Mucosa of rectum (tissue), 2 donors: Measurements from ENCODE around the gene YTHDC2.
"Not testable (repeated sequence)": the region's sequence is repeated elsewhere in the genome, so short reads cannot be mapped to it uniquely, and the experiment has no call there.

ENCODE experiments used
- H3K27ac ChIP-seq, 2 donors: one replicate each; pipeline ENCODE4 v1.7.0; 2013; ENCODE audit warnings: inconsistent platforms in 2 of 2, low read depth in 2 of 2, low read length in 2 of 2
- H3K27me3 ChIP-seq, 2 donors: one replicate each; pipeline ENCODE4 v1.7.0; 2013; ENCODE audit warnings: low read length in 2 of 2; ENCODE audit not compliant: control insufficient read depth in 2 of 2, insufficient read depth in 2 of 2
- H3K36me3 ChIP-seq, 2 donors: one replicate each; pipeline ENCODE4 v1.7.0; 2013; ENCODE audit warnings: low read length in 2 of 2; ENCODE audit not compliant: control insufficient read depth in 2 of 2, insufficient read depth in 2 of 2
- H3K4me1 ChIP-seq, 2 donors: one replicate each; pipeline ENCODE4 v1.7.0; 2013; ENCODE audit warnings: low read length in 2 of 2, mild to moderate bottlenecking in 1 of 2; ENCODE audit not compliant: control insufficient read depth in 2 of 2, insufficient read depth in 2 of 2
- H3K4me3 ChIP-seq, 2 donors: one replicate each; pipeline ENCODE4 v1.7.0; 2013; ENCODE audit warnings: low read length in 2 of 2
- H3K9ac ChIP-seq, 2 donors: one replicate each; pipeline ENCODE4 v1.7.0; 2013; ENCODE audit warnings: low read length in 2 of 2, low read depth in 1 of 2, mild to moderate bottlenecking in 1 of 2
- H3K9me3 ChIP-seq, 2 donors: one replicate each; pipeline ENCODE4 v1.7.0; 2013; ENCODE audit warnings: low read length in 2 of 2; ENCODE audit not compliant: control insufficient read depth in 2 of 2
- donor health status: healthy.
- donor health status: Normal muscosa, but diverticular disease.

The YTHDC2 gene

DNA sequence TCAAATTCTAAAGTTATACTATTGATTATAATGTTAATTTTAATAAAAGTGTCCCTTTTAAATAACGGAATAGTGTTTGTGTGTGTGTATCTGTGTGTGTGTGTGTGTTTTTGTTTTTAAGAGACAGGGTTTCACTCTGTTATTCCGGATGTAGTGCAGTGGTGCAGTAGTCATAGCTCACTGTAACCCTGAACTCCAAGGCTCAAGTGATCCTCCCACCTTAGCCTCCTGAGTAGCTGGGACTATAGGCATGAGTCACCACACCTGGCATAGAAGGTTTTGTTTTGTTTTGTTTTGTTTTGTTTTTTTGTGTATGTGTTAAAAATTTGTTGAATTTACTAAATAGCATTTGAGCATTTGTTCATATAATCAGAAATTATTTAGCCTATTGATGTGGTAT is 64.6 kb downstream of the YTHDC2 start:
- no peak overlapping the region for H3K4me3 ChIP-seq
- H3K9me3 ChIP-seq = no peaks in the 10 kb centered on the region
- H3K9ac ChIP-seq = no peak overlapping the region
- no peaks in the 10 kb centered on the region for H3K27me3 ChIP-seq
- H3K4me1 ChIP-seq = no peaks in the 10 kb centered on the region
- H3K36me3 ChIP-seq = peaks cover 15 to 28% of the 10 kb centered on the region in 2 donors
- no peak overlapping the region for H3K27ac ChIP-seq

DNA sequence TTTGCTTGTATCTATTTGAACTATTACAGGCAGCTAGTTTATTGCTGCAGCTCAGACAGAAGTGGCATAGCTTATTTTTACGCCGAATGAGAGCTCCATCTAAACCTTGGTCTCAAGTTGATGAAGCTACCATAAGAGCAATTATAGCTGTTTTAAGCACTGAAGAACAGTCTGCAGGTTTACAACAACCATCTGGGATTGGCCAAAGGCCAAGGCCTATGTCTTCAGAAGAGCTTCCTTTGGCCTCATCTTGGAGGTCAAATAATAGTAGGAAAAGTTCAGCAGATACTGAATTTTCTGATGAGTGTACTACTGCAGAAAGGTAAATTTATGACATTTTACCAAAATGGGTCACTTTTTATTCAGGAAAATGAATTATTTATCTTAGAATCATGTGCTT is 67.9 kb downstream of the YTHDC2 start:
- no peak overlapping the region for H3K4me3 ChIP-seq
- no peak overlapping the region for H3K9ac ChIP-seq
- no peaks in the 10 kb centered on the region for H3K4me1 ChIP-seq
- no peaks in the 10 kb centered on the region for H3K9me3 ChIP-seq
- peaks cover 9 to 22% of the 10 kb centered on the region in 2 donors for H3K36me3 ChIP-seq
- no peak overlapping the region for H3K27ac ChIP-seq
- no peaks in the 10 kb centered on the region for H3K27me3 ChIP-seq

DNA sequence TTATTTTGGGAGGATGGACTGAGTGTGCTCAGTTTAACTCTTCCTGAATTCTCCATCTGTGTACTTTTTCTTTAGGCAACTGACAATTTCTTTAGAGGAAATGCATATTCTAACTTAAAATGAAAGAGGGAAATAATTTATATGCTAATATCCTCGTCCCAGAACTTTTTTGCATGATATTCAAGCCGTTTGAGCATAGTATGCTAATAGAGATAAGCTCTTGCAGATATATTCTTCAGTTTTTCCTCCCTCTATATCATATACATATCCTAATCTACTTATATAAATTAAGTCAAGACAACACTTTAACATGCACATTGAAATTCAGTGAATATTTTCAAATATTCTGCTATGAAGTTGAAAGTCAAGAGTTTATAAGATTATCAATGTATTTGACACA is 84.7 kb downstream of the YTHDC2 start:
- Histone ChIP-seq H3K36me3 (peaks cover 3 to 14% of the 10 kb centered on the region in 2 donors), H3K9ac (no peak overlapping the region), H3K4me1 (no peaks in the 10 kb centered on the region), H3K9me3 (no peaks in the 10 kb centered on the region), H3K27me3 (no peaks in the 10 kb centered on the region), H3K4me3 (no peak overlapping the region), H3K27ac (no peak overlapping the region)

DNA sequence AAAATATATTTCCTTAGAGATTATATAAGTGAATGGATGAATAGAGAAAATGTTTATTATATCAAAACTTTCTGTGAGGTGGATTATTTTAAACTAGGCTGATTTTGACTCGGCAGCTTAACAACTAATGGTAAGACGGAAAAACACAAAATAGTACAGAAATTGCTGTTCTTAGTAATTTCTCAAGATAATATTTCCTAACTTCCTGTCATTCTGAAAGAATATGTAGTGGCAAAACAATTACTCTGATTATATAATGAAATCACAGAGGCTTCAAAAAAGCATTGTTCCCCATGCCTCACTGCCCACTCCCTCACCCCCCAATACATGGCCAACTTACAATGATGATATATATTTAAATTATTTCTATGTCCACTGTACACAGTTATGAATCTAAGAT is 85.4 kb downstream of the YTHDC2 start:
- H3K4me1 ChIP-seq = no peaks in the 10 kb centered on the region
- H3K27ac ChIP-seq = no peak overlapping the region
- peaks cover 2 to 7% of the 10 kb centered on the region in 2 donors for H3K36me3 ChIP-seq
- H3K9me3 ChIP-seq = no peaks in the 10 kb centered on the region
- H3K27me3 ChIP-seq = no peaks in the 10 kb centered on the region
- H3K9ac ChIP-seq = no peak overlapping the region
- H3K4me3 ChIP-seq = no peak overlapping the region

DNA sequence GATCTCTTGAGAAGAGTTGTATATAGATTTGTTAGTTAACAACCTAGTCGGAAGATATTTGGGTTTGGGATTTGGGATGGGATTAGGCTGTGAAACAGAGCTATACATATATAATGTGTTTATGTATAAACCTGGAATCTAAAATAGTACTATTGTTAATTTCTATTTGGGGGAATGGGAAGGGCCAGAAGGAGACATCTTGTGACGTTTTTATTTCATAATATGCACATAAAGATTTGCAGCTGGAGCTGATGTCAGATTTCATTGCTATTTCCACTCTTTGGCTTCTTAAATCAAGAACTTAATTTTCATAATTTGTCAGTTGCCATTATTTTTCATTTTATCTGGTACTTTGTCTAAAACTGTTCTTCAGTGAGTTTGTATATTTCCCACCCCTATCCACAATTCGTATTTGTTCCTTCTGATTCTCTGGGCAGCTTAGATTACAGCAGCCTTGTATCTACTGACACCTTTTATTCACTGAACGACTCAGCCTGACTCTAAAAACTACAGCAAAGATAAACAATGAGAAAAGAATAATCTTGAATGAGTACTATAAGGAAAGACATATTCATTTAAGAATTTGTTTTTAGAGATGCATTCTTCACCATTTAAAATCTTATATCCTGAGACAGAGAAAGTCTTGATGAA is 86.9 kb downstream of the YTHDC2 start:
- H3K9me3 ChIP-seq = no peaks in the 10 kb centered on the region
- H3K27me3 ChIP-seq = peaks cover 0 to under 1% of the 10 kb centered on the region in 2 donors
- H3K27ac ChIP-seq = no peak overlapping the region
- H3K4me3 ChIP-seq = no peak overlapping the region
- no peak overlapping the region for H3K9ac ChIP-seq
- peaks cover 0 to 3% of the 10 kb centered on the region in 2 donors for H3K36me3 ChIP-seq
- H3K4me1 ChIP-seq = no peaks in the 10 kb centered on the region

DNA sequence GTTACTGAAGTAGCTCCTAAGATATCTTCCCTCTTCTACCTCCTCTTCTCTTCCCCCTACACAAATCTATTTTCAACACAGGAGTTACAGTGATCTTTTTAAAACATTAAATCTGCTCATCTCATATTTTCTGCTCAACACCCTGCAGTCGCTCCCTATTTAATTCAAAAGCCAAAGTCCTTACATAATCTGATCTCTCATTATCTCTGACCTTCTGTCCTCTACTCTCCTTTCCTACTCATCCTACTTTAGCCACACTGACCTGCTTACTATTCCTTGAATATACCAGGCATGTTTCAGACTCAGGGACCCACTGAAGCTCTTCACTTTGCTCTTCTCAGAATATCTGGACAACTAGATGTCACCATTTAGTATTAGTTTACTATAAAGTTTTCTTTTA is 87.9 kb downstream of the YTHDC2 start:
- Histone ChIP-seq H3K4me3 (no peak overlapping the region), H3K4me1 (no peaks in the 10 kb centered on the region), H3K9me3 (no peaks in the 10 kb centered on the region), H3K27ac (no peak overlapping the region), H3K36me3 (peaks cover 0 to 3% of the 10 kb centered on the region in 2 donors), H3K27me3 (peaks cover 2 to 8% of the 10 kb centered on the region in 2 donors), H3K9ac (no peak overlapping the region)

DNA sequence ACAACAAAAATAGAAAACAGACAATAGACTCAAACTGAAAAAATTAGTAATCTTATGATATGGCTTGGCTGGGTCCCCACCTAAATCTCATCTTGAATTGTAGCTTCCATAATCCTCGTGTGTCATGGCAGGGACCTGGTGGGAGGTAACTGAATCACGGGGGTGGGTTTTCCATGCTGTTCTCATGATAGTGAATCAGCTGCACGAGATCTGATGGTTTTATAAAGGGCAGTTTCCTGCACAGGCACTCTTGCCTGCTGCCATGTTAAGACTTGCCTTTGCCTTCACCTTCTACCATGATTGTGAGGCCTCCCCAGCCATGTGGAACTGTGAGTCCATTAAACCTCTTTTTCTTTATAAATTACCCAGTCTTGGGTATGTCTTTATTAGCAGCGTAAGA is 89.8 kb downstream of the YTHDC2 start:
- not testable (repeated sequence) for H3K27me3 ChIP-seq, H3K27ac ChIP-seq, H3K4me1 ChIP-seq, H3K36me3 ChIP-seq, H3K4me3 ChIP-seq, H3K9ac ChIP-seq, H3K9me3 ChIP-seq

DNA sequence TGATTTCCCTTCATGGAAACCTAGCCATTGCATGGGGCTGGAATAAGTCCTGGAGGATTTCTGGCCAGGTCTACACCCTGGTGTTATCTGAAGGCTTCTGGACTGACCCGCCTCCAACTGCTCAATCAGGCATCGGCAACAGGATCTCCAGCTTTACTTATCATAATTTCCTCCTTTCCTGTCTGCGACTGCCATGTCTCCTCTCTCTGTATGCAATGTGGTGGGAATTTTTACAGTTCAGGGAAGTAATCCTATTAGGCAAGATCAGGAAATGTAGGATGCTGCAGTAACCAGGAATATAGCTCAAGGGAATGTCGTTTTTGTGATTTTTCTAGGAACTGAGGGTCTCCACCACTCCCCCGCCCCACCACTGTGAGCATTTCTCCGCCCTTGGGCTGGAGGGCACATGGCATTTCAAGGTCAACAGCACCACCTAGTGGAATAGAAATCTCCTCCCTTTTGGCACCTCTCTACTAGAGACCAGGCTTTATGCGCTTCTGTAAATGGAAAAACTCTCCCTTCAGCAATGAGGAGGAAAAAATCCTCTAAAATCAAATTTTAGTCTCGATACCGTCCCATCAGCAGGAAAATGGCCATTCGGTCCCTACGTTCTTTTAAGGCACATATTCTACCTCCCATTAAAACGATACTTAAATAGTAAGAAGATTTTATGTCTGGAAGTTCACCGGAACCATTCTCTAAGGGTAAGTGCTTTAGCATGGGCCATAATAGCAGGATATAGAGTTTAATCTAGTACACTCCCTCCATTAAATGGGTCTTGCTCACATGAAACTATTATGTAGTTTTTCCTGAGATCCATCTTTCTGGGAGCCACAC is 93.0 kb downstream of the YTHDC2 start:
- H3K4me1 ChIP-seq = no peaks in the 10 kb centered on the region
- H3K36me3 ChIP-seq = no peaks in the 10 kb centered on the region
- peaks cover 2 to 8% of the 10 kb centered on the region in 2 donors for H3K27me3 ChIP-seq
- no peak overlapping the region for H3K4me3 ChIP-seq
- no peak overlapping the region for H3K27ac ChIP-seq
- no peaks in the 10 kb centered on the region for H3K9me3 ChIP-seq
- no peak overlapping the region for H3K9ac ChIP-seq

DNA sequence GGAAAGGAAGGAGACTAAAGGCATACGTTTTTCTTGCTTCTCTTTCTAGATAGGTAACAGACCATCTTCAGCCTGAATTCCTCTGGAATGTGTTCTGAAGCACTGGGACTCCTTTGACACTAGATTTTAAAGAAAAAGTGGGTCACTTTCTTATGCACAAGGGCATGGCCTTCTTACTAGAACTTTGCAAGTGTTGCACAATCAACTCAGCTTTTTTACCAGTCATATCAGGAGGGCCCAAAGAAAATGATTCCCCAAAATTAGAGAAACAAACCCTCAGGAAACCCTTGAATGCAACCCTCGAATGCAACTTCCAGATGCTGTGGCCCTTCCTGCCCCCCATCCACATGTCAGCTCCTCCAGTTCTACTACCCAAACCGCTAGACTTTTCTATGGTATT is 93.9 kb downstream of the YTHDC2 start:
- Histone ChIP-seq H3K9ac (no peak overlapping the region), H3K9me3 (no peaks in the 10 kb centered on the region), H3K27ac (no peak overlapping the region), H3K4me3 (no peak overlapping the region), H3K4me1 (no peaks in the 10 kb centered on the region), H3K27me3 (peaks cover 2 to 8% of the 10 kb centered on the region in 2 donors), H3K36me3 (no peaks in the 10 kb centered on the region)

DNA sequence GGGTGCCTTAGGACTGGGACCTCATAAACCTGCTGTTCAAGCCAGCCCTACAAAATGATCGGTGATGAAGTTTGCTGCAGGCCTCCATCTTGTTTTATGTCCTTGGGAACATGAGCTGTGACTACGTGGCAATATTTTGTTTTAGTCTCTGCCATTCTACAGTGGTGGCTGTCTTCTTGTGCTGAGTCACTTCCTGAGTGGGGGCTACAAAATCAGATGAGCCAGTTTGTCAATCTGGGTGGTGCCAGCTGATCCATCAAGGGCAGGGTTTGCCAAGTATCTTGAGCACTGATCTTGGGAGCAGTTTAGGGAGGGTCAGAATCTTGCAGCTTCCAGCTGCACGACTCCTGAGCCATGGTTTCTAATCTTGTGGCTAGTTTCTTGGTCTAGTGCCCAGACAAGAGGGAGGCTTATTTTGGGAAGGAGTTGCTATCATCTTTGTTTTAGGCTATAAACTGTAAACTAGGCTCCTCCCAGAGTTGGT is 94.7 kb downstream of the YTHDC2 start:
- H3K27ac ChIP-seq = no peak overlapping the region
- no peaks in the 10 kb centered on the region for H3K4me1 ChIP-seq
- no peaks in the 10 kb centered on the region for H3K36me3 ChIP-seq
- H3K9me3 ChIP-seq = no peaks in the 10 kb centered on the region
- H3K9ac ChIP-seq = no peak overlapping the region
- H3K4me3 ChIP-seq = no peak overlapping the region
- H3K27me3 ChIP-seq = peaks cover 6 to 8% of the 10 kb centered on the region in 2 donors
